BJ (cell line): Measurements from ENCODE around the gene SSH3. TPM values are rescaled to one million over a fixed set of nuclear protein-coding genes. Genes with fewer than 3 reads are reported as not detected.

Experiments
- CTCF ChIA-PET: fragments of 350-600 bp; formaldehyde crosslinking; extraction: SDS; loops from one replicate; lab custom pipeline; 2021; ENCODE audit warnings: antibody characterized with exemption, inconsistent platforms; lab: Yijun Ruan, JAX
- POLR2A ChIA-PET: fragments of 300-600 bp; sonication (Branson Sonifier 250); formaldehyde crosslinking; extraction: SDS; loops from one replicate; lab custom pipeline; 2021; ENCODE audit warnings: antibody characterized with exemption; lab: Charles Lee
- DNase-seq: peaks from one replicate; pipeline ENCODE4 v3.0.0-alpha.2; 2011; ENCODE audit warnings: low read depth
- H3K27me3 ChIP-seq: 2 replicates; pipeline ENCODE4 v1.6.0; 2011; ENCODE audit warnings: low read length; ENCODE audit not compliant: control insufficient read depth, insufficient read depth
- H3K36me3 ChIP-seq: 2 replicates; pipeline ENCODE4 v1.5.1; 2011; ENCODE audit warnings: low read length; ENCODE audit not compliant: control insufficient read depth, insufficient read depth
- H3K4me3 ChIP-seq: 2 replicates; pipeline ENCODE4 v1.5.1; 2011; ENCODE audit warnings: low read depth, mild to moderate bottlenecking, control low read depth, low read length
- polyA plus RNA-seq: library from polyadenylated mRNA; depleted of rRNA; stranded (reverse); fragments of >200 nt; gene quantifications from 2 replicates; pipeline ENCODE4 v1.2.3, GENCODE V29; 2011
- TF ChIP-seq, protein P1 (sequence below): IDR thresholded peaks from 2 replicates; pipeline ENCODE4 v1.5.1; 2011; ENCODE audit warnings: low read depth, mild to moderate bottlenecking, control low read depth, inconsistent platforms, low read length, moderate library complexity; ENCODE audit not compliant: insufficient read depth

The SSH3 gene
- polyA plus RNA-seq, 1 experiment, result 22.1 TPM

DNA sequence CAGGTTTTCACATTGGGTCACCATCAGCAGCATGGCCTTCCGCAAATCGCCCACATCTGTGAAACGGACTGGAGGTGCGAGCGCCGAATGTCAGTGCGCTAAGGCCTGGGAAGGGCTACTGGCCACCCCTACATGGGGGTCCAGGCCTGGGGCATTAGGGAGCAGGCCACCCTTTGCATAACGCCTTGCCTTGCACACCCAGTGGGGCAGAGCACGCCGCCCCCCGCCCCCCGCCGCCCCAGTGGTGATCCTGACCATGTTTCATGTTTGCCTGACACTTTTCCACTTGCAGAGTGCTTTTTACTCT is 34.4 kb upstream of the SSH3 start:
- no peak for DNase-seq
- Histone ChIP-seq H3K27me3 (no peaks in the 10 kb centered on the region), H3K4me3 (no peak overlapping the region), H3K36me3 (peaks cover 9% of the 10 kb centered on the region)
- TF ChIP-seq, protein P1, sequence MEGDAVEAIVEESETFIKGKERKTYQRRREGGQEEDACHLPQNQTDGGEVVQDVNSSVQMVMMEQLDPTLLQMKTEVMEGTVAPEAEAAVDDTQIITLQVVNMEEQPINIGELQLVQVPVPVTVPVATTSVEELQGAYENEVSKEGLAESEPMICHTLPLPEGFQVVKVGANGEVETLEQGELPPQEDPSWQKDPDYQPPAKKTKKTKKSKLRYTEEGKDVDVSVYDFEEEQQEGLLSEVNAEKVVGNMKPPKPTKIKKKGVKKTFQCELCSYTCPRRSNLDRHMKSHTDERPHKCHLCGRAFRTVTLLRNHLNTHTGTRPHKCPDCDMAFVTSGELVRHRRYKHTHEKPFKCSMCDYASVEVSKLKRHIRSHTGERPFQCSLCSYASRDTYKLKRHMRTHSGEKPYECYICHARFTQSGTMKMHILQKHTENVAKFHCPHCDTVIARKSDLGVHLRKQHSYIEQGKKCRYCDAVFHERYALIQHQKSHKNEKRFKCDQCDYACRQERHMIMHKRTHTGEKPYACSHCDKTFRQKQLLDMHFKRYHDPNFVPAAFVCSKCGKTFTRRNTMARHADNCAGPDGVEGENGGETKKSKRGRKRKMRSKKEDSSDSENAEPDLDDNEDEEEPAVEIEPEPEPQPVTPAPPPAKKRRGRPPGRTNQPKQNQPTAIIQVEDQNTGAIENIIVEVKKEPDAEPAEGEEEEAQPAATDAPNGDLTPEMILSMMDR, result no peak
- CTCF ChIA-PET, result interaction anchor here (1.4 to 1.7 kb wide), 2 partner anchors 20 to 48 kb away, joined by 4 to 14 read pairs; partner anchors contain the start of gene ANKRD13D
- POLR2A ChIA-PET, result no interaction called here

DNA sequence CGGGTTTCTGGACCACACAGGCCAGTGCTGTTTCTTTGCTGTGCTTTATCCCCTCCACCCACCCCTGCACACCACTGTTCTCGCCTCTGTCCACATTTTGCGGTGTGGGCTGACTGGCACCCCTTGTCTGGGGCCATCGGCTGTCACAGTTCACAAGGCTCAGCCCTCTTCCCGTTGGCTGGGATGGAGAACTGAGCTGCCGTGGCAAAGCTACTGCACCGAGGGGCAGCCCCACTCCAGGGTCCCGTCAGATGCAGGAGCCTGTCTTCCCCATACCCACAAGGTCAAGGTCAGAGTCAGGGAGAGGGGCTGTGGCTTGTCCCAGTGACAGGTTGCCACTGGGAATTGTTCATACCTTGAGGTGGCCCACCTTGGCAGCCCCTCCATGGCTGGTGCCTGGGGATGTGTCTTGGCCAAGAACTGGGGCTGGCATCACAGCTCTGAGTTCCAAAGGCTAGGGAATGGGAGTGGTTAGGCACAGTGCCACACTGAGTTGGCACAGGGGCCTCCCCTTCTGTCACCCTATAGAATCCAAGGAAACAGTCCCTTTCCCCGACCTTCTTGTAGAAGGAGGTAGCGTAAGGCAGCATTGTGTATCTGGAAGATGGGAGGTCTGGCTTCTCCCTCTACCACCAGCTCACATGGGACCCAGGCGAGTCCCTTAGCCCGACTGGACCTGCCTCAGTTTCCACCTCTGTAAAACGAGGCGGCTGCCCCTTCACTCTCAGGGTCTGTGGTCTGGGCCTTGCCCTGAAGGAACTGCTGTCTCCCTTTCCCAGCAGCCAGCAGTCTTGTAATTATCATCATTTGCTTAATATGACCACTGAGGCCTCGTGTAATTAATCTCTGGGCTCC is 33.7 kb upstream of the SSH3 start:
- TF ChIP-seq, protein P1, result no peak
- Histone ChIP-seq H3K4me3 (no peak overlapping the region), H3K27me3 (no peaks in the 10 kb centered on the region), H3K36me3 (peaks cover 9% of the 10 kb centered on the region)
- POLR2A ChIA-PET, result no interaction called here
- DNase-seq, result no peak
- CTCF ChIA-PET, result interaction anchor here (0.6 to 4.3 kb wide), 6 partner anchors 7 to 113 kb away, joined by 3 to 28 read pairs (median 5); partner anchors contain the start of genes ANKRD13D and POLD4

DNA sequence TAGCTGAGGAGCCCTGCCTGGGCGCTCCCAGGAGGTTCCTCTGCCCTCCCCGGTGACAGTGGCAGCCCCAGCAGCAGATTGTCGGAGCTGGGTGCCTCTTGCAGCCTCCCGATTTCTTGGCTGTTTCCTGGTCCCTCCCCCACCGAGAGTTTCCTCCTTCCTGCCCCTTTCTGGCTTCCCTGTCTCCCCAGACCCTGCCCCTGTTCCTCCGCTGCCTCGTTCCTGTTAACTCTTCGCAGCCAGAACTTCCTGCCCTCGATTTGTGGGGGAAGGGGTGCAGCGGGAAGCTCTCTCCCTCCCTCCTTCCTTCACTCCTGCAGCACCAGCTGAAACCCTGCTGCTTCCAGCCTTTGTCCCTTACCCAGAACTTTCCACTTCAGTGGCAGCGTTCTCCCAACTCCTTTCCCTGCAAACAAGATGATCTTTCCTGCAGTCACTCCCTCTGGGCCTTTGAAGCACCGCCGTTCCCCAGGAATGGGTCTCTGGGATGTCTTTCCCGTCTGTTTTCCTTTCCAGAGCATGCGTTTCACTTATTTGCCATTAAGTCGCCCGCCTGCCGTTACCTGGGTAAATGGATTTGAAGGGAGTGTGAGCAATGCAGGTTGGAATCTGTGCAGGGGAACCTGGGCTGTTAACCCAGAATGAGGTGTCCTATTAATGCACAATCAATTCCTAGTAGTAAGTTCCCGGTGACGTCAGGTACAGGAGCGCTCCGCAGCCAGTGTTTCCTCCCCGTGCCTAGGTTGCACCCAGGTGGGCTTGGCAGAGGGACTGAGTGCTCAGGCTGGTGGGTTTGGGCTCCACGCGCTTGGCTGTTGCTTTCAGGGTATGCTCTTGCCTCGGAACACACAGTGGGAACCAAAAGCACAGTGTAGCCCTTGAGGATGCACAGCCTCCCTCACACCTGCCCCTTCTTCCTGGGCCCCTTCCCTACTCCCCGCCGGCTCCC is 32.8 kb upstream of the SSH3 start:
- peaks cover 9% of the 10 kb centered on the region for H3K36me3 ChIP-seq
- H3K4me3 ChIP-seq, result no peak overlapping the region
- no peak for DNase-seq
- ChIA-PET POLR2A (no interaction called here), CTCF (interaction anchor here (0.5 to 4.3 kb wide), 7 partner anchors 8 to 112 kb away, joined by 3 to 28 read pairs (median 6); partner anchors contain the start of gene ANKRD13D)
- no peaks in the 10 kb centered on the region for H3K27me3 ChIP-seq
- TF ChIP-seq, protein P1, result no peak

DNA sequence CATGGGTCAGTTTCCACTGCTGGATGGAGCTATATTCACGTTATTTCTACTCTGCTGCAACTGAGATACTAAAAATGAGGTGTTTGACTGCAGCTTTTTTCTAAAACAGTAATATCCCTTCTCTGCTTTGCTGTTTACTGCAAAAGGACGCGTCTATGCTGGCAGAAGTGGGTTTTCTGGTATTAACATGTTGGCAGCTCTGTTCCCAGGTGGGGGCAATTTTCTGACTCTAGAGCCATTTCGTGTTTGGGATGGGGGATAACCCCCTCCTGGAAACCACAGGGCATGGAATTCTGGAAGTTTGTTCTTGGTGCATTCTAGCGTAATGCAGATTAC is 32.2 kb upstream of the SSH3 start:
- no peak for DNase-seq
- H3K36me3 ChIP-seq, result peaks cover 9% of the 10 kb centered on the region
- TF ChIP-seq, protein P1, result no peak
- CTCF ChIA-PET, result interaction anchor here (0.5 to 4.3 kb wide), 4 partner anchors 9 to 75 kb away, joined by 3 to 28 read pairs (median 9); no protein-coding TSS in a partner anchor
- no peaks in the 10 kb centered on the region for H3K27me3 ChIP-seq
- no peak overlapping the region for H3K4me3 ChIP-seq
- POLR2A ChIA-PET, result no interaction called here
